Endothelial cell of umbilical vein (primary cell): Measurements from ENCODE around the gene NCK2. TPM values are rescaled to one million over a fixed set of nuclear protein-coding genes. Genes with fewer than 3 reads are reported as not detected.

Experiments used
- BruUV-seq: library from RNA; stranded (reverse); fragments of 400-500 nt; replicated peaks from 2 replicates; lab custom pipeline; 2021; lab: Mats Ljungman, UMichigan
- CTCF ChIA-PET: fragments of 300-600, 350-600 bp; sonication (Branson Sonifier 250); formaldehyde crosslinking; loops from one replicate; lab custom pipeline; 2021; ENCODE audit warnings: antibody characterized with exemption, inconsistent platforms; lab: Charles Lee
- POLR2A ChIA-PET: fragments of 300-600, 350-600 bp; sonication (Branson Sonifier 250); formaldehyde crosslinking; loops from one replicate; lab custom pipeline; 2021; ENCODE audit warnings: antibody characterized with exemption, inconsistent platforms; lab: Charles Lee
- DNase-seq: peaks from one replicate; pipeline ENCODE4 v3.0.0-alpha.2; 2011; ENCODE audit warnings: low read depth, low spot score
- FAIRE-seq: peaks from 2 replicates; lab custom pipeline; 2011; peaks lifted over from hg19 to GRCh38; lab: Jason Lieb, UNC
- H2AFZ ChIP-seq: 2 replicates; pipeline ENCODE4 v1.6.0; 2012; ENCODE audit warnings: low read depth, low read length, control low read depth, inconsistent platforms
- H3K27ac ChIP-seq: 2 replicates; pipeline ENCODE4 v1.5.1; 2011; ENCODE audit warnings: low read depth, mild to moderate bottlenecking, control low read depth, low read length, moderate library complexity; ENCODE audit not compliant: insufficient read depth
- H3K27me3 ChIP-seq, 2 experiments: 2 replicates each; pipeline versions ENCODE4 v1.6.0 to v1.6.1; 2011; ENCODE audit warnings: low read length in 2 of 2, mixed read lengths in 1 of 2; ENCODE audit not compliant: control insufficient read depth in 2 of 2, insufficient read depth in 2 of 2
- H3K36me3 ChIP-seq, 2 experiments: 2 replicates in 1 of 2; 3 replicates in 1 of 2; pipeline ENCODE4 v1.5.1; 2011; ENCODE audit warnings: low read length in 2 of 2, mild to moderate bottlenecking in 1 of 2, moderate library complexity in 1 of 2; ENCODE audit not compliant: control insufficient read depth in 2 of 2, insufficient read depth in 2 of 2; ENCODE audit errors: extremely low read depth in 1 of 2
- H3K4me1 ChIP-seq: 3 replicates; pipeline ENCODE4 v1.5.1; 2011; ENCODE audit warnings: mild to moderate bottlenecking, low read length; ENCODE audit not compliant: control insufficient read depth, insufficient read depth; ENCODE audit errors: extremely low read depth
- H3K4me2 ChIP-seq: 2 replicates; pipeline ENCODE4 v1.6.1; 2011; ENCODE audit warnings: low read length, control low read depth, mixed read lengths; ENCODE audit not compliant: insufficient read depth
- H3K4me3 ChIP-seq, 3 experiments: fragments of 200-600 bp in 1 of 3; sonication (generic), shearing (Covaris generic) in 1 of 3; replicated peaks in 1 of 3; 2 replicates each; pipeline ENCODE4 v1.5.1; 2011 to 2016; ENCODE audit warnings: control low read depth in 3 of 3, low read length in 3 of 3, mild to moderate bottlenecking in 2 of 3, inconsistent platforms in 1 of 3, low read depth in 1 of 3, moderate library complexity in 1 of 3; ENCODE audit not compliant: insufficient read depth in 1 of 3
- H3K79me2 ChIP-seq: 2 replicates; pipeline ENCODE4 v1.6.0; 2012; ENCODE audit warnings: low read length, inconsistent platforms; ENCODE audit not compliant: control insufficient read depth, insufficient read depth
- H3K9ac ChIP-seq: replicated peaks from 2 replicates; pipeline ENCODE3; 2011; ENCODE audit warnings: low read length, control low read depth; ENCODE audit not compliant: insufficient read depth; ENCODE audit errors: extremely low read depth
- H3K9me1 ChIP-seq: replicated peaks from 3 replicates; pipeline ENCODE4 v1.6.0; 2011; ENCODE audit warnings: mild to moderate bottlenecking, low read length; ENCODE audit not compliant: control insufficient read depth, insufficient read depth; ENCODE audit errors: extremely low read depth
- H3K9me3 ChIP-seq: replicated peaks from 2 replicates; pipeline ENCODE4 v1.5.1; 2012; ENCODE audit warnings: low read length, inconsistent platforms; ENCODE audit not compliant: control insufficient read depth, insufficient read depth
- H4K20me1 ChIP-seq: replicated peaks from 2 replicates; pipeline ENCODE3; 2011; ENCODE audit warnings: mild to moderate bottlenecking, low read length; ENCODE audit not compliant: control insufficient read depth, insufficient read depth; ENCODE audit errors: extremely low read depth
- EZH2 ChIP-seq: IDR thresholded peaks from 2 replicates; pipeline ENCODE4 v1.6.1; 2012; ENCODE audit warnings: borderline replicate concordance, low read depth, mild to moderate bottlenecking, moderate library complexity, low read length, inconsistent platforms; ENCODE audit not compliant: severe bottlenecking
- FOS ChIP-seq: IDR thresholded peaks from 2 replicates; pipeline ENCODE4 v1.6.1; 2011; ENCODE audit warnings: mild to moderate bottlenecking, low read length, moderate library complexity, borderline replicate concordance; ENCODE audit not compliant: insufficient read depth
- GATA2 ChIP-seq: IDR thresholded peaks from 2 replicates; pipeline ENCODE4 v1.7.0; 2011; ENCODE audit warnings: low read depth, mild to moderate bottlenecking, moderate library complexity, mixed read lengths, low read length; ENCODE audit not compliant: insufficient read length, insufficient read depth
- JUN ChIP-seq: IDR thresholded peaks from 2 replicates; pipeline ENCODE4 v1.6.1; 2011; ENCODE audit warnings: borderline replicate concordance, low read depth; ENCODE audit not compliant: insufficient read length, insufficient read depth
- MYC ChIP-seq: IDR thresholded peaks from one replicate; pipeline ENCODE4 v1.6.1; 2011; ENCODE audit warnings: mild to moderate bottlenecking, low read depth, low read length
- POLR2A ChIP-seq: IDR thresholded peaks from 2 replicates; pipeline ENCODE4 v1.6.1; 2012; ENCODE audit warnings: low read depth, mild to moderate bottlenecking, control low read depth, low read length
- POLR2AphosphoS5 ChIP-seq: IDR thresholded peaks from 2 replicates; pipeline ENCODE4 v1.6.1; 2012; ENCODE audit warnings: low read depth, mild to moderate bottlenecking, control low read depth, low read length, moderate library complexity; ENCODE audit not compliant: insufficient read depth
- dilution Hi-C: fragments of 300-500 bp; cut with MboI; formaldehyde crosslinking; loops from one replicate; pipeline ENCODE4 v1.15.0; 2019; ENCODE audit warnings: low sequenced_read_pairs; ENCODE audit not compliant: extremely low pct_ligation_motif_present
- intact Hi-C: fragments of 100-400 bp; cut with micrococcal nuclease; formaldehyde crosslinking; loops from one replicate; pipeline ENCODE4 v1.10.0; 2022
- polyA plus RNA-seq, 4 experiments: library from polyadenylated mRNA; depleted of rRNA in 3 of 4; stranded (reverse) in 3 of 4; unstranded in 1 of 4; fragments of >200 nt; gene quantifications; 2 replicates each; pipeline versions ENCODE4 v1.2.1 to v1.2.3, GENCODE V29; 2011 to 2012; ENCODE audit warnings: missing spikeins in 1 of 4
- total RNA-seq: library from RNA; stranded (reverse); gene quantifications from 2 replicates; pipeline ENCODE4 v1.2.3, GENCODE V29; 2021
- TF ChIP-seq, protein P1 (sequence below), 2 donors: IDR thresholded peaks; 1 replicate in 1 of 2; 2 replicates in 1 of 2; pipeline ENCODE4 v1.5.1; 2011; ENCODE audit warnings: low read length in 2 of 2, mild to moderate bottlenecking in 2 of 2, moderate library complexity in 2 of 2, control low read depth in 1 of 2, inconsistent platforms in 1 of 2, low read depth in 1 of 2; ENCODE audit not compliant: insufficient read depth in 1 of 2; ENCODE audit errors: extremely low read depth in 1 of 2
- TF ChIP-seq, protein P2 (sequence below): IDR thresholded peaks from 2 replicates; pipeline ENCODE4 v1.6.1; 2011; ENCODE audit not compliant: insufficient read depth, insufficient read length

The NCK2 gene
- total and polyA plus RNA-seq, 2 donors (not counting 3 experiments of a cell fraction or from before 2014, with no cell fraction given): 23.8 to 39.1 TPM

DNA sequence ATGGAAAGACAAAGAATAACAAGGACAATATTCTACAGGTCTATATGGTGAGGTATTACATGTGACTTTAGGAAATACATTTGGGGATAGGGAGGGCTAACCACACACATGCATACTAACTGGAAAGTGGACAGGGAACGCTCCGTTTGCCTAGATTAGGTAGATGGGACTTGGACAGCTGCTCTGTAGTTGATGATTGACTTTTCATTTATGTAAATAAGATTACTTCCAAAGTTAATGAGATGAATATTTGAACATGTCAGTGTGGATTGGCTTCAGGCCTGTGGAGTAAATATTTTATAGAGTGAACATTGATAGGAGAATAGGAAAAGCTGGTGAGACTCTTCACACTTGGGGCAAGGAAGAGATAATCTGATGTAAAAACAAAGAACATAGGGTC, 142.0 kb downstream of the NCK2 start:
- Histone ChIP-seq H3K36me3 (peaks cover 0 to 5% of the 10 kb centered on the region in 2 experiments), H3K4me3 (no peak overlapping the region), H3K27ac (no peak overlapping the region), H2AFZ (no peak overlapping the region), H3K9ac (no peak overlapping the region), H3K4me1 (no peaks in the 10 kb centered on the region), H3K9me3 (no peaks in the 10 kb centered on the region), H4K20me1 (peaks cover 10% of the 10 kb centered on the region), H3K27me3 (no peaks in the 10 kb centered on the region), H3K4me2 (no peak overlapping the region), H3K79me2 (peaks cover 8% of the 10 kb centered on the region), H3K9me1 (no peaks in the 10 kb centered on the region)
- intact Hi-C loops (loop anchor here (10.0 kb wide), 1 partner anchor 142 kb away; the partner anchor contains the start of gene NCK2), dilution Hi-C loops (no loop called here)
- ChIA-PET POLR2A (no interaction called here), CTCF (no interaction called here)
- TF ChIP-seq FOS (no peak), EZH2 (no peak), POLR2A (no peak), GATA2 (no peak), MYC (no peak), POLR2AphosphoS5 (no peak), JUN (no peak)
- TF ChIP-seq, protein P1, sequence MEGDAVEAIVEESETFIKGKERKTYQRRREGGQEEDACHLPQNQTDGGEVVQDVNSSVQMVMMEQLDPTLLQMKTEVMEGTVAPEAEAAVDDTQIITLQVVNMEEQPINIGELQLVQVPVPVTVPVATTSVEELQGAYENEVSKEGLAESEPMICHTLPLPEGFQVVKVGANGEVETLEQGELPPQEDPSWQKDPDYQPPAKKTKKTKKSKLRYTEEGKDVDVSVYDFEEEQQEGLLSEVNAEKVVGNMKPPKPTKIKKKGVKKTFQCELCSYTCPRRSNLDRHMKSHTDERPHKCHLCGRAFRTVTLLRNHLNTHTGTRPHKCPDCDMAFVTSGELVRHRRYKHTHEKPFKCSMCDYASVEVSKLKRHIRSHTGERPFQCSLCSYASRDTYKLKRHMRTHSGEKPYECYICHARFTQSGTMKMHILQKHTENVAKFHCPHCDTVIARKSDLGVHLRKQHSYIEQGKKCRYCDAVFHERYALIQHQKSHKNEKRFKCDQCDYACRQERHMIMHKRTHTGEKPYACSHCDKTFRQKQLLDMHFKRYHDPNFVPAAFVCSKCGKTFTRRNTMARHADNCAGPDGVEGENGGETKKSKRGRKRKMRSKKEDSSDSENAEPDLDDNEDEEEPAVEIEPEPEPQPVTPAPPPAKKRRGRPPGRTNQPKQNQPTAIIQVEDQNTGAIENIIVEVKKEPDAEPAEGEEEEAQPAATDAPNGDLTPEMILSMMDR (IDR thresholded peaks at IDR 0.05; ENCODE audit: extremely low read depth in 1 of 2, insufficient read depth in 1 of 2, low read depth in 1 of 2, low read length in 2 of 2): no peak
- TF ChIP-seq, protein P2, sequence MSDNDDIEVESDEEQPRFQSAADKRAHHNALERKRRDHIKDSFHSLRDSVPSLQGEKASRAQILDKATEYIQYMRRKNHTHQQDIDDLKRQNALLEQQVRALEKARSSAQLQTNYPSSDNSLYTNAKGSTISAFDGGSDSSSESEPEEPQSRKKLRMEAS: no peak
- no peak for DNase-seq
- BruUV-seq: no TSS peak
- no peak for FAIRE-seq
